ENCODE measurements around the gene DMAP1.
"Not testable (repeated sequence)": the region's sequence is repeated elsewhere in the genome, so short reads cannot be mapped to it uniquely, and the experiment has no call there.

Gene DMAP1, protein sequence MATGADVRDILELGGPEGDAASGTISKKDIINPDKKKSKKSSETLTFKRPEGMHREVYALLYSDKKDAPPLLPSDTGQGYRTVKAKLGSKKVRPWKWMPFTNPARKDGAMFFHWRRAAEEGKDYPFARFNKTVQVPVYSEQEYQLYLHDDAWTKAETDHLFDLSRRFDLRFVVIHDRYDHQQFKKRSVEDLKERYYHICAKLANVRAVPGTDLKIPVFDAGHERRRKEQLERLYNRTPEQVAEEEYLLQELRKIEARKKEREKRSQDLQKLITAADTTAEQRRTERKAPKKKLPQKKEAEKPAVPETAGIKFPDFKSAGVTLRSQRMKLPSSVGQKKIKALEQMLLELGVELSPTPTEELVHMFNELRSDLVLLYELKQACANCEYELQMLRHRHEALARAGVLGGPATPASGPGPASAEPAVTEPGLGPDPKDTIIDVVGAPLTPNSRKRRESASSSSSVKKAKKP

DNA sequence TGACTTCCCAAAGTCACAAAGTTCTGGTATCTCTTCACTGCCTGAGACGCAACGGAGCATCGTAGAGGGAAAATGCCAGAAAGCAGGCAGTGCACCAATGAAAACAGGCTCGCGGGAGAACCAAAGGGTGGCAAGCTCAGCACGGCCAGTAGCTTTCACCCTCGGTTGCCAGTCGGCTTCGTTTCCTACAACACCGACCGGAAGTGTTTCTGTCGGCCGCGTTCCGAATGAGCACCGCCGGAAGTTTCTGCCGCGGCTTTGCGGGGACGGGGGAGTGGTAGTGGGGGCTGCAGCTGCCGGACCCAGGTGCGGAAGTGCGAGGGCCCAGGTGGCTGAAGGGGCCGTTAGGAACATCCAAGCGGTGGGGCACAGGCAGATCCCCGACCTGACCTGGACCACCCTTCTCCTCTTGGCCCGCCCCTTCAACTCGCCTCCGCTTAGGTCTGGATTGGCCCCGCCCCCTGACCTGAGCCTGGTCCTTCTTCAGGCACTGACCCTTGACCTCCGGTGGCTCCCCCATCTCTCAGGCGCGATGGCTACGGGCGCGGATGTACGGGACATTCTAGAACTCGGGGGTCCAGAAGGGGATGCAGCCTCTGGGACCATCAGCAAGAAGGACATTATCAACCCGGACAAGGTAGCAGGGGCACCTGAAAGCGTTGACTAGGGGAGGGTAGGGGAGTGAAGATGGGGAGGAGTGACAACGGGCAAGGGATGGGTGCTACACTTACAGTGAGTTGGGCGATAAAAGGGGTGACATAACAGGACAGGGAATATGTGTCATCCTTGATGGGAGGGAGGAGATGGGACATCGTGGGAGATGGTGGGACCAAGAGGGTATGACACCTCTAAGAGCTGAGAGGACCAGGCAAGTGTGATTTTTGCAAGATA lies at the start of gene DMAP1:
DMAP1 (plus strand) TSS at position 250 of the 891 bp plus-strand sequence; CDS start at position 533, 283 bp downstream.
- TF ChIP-seq, protein P1, sequence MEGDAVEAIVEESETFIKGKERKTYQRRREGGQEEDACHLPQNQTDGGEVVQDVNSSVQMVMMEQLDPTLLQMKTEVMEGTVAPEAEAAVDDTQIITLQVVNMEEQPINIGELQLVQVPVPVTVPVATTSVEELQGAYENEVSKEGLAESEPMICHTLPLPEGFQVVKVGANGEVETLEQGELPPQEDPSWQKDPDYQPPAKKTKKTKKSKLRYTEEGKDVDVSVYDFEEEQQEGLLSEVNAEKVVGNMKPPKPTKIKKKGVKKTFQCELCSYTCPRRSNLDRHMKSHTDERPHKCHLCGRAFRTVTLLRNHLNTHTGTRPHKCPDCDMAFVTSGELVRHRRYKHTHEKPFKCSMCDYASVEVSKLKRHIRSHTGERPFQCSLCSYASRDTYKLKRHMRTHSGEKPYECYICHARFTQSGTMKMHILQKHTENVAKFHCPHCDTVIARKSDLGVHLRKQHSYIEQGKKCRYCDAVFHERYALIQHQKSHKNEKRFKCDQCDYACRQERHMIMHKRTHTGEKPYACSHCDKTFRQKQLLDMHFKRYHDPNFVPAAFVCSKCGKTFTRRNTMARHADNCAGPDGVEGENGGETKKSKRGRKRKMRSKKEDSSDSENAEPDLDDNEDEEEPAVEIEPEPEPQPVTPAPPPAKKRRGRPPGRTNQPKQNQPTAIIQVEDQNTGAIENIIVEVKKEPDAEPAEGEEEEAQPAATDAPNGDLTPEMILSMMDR (IDR thresholded peaks at IDR 0.05; ENCODE audit: borderline replicate concordance, control extremely low read depth, extremely low read depth, insufficient read depth, missing control alignments), result no peak
- in situ Hi-C loops (cut with MboI; ENCODE audit: low sequenced_read_pairs, unreplicated experiment), result no loop called here
- DNase-seq (ENCODE audit: low spot score), result peak; percentile 82

DNA sequence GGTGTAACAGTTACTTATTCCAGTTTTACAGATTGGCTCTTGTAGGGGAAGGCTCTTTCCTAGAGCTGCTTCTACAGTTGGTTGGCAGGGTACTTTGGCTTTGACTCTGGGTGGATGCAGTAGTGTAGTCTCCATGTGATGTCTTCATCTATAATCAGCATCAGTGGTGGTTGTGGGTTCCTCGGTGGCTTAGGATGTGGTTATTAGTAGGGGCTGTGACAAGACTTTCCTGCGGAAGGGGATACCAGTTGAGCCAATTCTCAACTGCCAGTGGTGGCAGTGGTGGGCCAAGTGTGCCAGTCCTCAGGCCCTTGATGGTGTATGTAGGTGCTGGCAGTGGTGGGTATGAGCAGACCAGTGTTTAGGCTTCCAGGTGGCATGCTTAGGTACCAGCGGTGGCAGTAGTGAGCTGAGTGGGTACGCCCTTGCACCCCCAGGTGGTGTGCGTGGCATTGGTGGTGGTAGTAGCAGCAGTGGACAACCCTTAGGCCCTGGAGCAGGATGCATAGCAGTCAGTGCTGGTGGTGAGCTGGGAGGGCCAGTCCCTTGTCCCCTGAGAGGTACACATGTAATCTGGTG lies 44.7 kb upstream of the DMAP1 start:
- in situ Hi-C loops (cut with MboI; ENCODE audit: low sequenced_read_pairs, unreplicated experiment), result no loop called here
- no peak for DNase-seq (ENCODE audit: low spot score)

DNA sequence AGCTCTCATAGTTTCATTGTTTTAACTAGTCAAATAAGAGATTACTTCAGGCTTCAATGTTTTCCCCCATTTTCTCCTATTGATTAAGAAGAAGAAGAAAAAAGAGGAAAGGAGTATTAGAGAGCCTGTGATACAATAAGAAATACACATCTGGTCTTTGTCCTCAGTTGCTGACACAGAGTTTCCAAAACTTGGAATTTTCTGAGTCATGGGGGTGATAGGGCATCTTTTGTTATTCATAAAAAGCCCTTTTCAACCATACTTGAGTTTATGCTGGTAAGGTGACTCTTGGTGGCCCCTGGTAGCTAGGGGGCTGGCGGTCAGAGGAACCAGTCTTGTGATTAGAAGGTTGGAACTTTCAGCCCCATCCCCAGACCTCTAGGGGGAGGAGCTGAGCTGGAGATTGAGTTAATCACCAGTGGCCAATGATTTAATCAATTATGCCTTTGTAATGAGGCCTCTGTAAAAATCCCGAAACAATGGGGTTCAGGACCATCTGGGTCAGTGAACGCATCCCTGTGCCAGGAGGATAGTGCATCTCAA lies 42.9 kb upstream of the DMAP1 start:
- TF ChIP-seq, protein P1 (IDR thresholded peaks at IDR 0.05; ENCODE audit: borderline replicate concordance, control extremely low read depth, extremely low read depth, insufficient read depth, missing control alignments), result no peak
- no peak for DNase-seq (ENCODE audit: low spot score)
- in situ Hi-C loops (cut with MboI; ENCODE audit: low sequenced_read_pairs, unreplicated experiment), result no loop called here

More for the DNA sequence above, 44.7 kb upstream of the DMAP1 start:
- TF ChIP-seq, protein P1 (IDR thresholded peaks at IDR 0.05; ENCODE audit: borderline replicate concordance, control extremely low read depth, extremely low read depth, insufficient read depth, missing control alignments), result no peak

DNA sequence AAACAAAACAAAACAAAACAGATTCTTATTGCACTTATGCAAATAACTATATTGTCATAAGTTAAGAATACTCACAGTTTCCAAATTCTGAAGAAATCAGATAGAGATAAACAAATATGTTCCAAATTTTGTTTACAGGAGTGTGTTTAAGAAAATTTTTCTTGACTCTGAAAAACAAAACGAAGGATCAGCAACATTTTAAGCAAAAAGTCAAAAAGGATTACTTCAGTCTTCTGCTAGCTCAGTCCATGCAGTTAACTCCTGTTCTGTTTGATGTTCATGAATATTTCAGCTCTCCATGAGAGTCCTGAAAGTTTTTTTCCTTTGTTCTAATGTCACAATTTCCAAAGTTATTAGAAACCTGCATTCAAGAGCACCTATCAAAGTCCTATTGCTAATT lies 38.6 kb upstream of the DMAP1 start:
- TF ChIP-seq, protein P1 (IDR thresholded peaks at IDR 0.05; ENCODE audit: borderline replicate concordance, control extremely low read depth, extremely low read depth, insufficient read depth, missing control alignments), result no peak
- DNase-seq (ENCODE audit: low spot score), result no peak
- in situ Hi-C loops (cut with MboI; ENCODE audit: low sequenced_read_pairs, unreplicated experiment), result no loop called here

DNA sequence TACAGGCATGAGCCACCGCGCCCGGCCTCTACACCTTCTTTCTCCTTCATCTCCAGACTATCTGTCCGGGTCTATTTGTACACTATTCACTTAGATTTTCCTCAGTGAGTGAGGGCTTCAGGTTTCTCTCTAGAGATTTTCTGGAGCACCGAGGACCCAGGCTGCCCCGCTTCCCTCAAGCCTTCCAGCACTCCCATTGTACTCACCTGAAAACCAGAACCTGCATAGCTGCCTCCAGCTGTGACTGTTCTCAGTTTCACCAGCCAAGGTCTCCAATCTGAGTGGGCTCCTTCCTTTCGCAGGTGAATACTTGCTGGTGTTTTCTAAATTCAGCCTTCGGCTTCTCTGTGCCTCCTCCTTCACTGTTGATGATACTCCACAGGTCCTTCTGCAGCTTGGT lies 12.9 kb upstream of the DMAP1 start:
- TF ChIP-seq, protein P1 (IDR thresholded peaks at IDR 0.05; ENCODE audit: borderline replicate concordance, control extremely low read depth, extremely low read depth, insufficient read depth, missing control alignments), result no peak
- in situ Hi-C loops (cut with MboI; ENCODE audit: low sequenced_read_pairs, unreplicated experiment), result no loop called here
- DNase-seq (ENCODE audit: low spot score), result no peak

DNA sequence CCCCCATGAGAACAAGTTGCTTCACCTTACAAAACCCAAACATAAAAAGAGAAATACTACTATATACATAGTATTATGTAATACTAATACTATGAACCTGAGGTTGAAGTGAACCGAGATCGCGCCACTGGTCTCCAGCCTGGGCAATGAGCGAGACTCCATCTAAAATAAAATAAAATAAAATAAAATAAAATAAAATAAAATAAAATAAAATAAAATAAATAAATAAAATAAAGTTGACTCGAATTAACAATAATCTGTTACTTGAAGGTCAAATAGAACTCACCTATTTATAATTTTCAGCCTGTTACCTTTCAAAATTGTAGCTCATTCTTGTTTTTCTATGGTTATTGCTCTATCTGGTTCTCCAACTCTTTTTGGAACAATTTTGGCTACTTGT lies 6.7 kb upstream of the DMAP1 start:
- DNase-seq (ENCODE audit: low spot score); in situ Hi-C loops (cut with MboI; ENCODE audit: low sequenced_read_pairs, unreplicated experiment): not testable (repeated sequence)
